NB4 (cell line): ENCODE results near the gene SHB.

ENCODE experiments used
- DNase-seq: peaks from one replicate; pipeline ENCODE4 v3.0.0; 2010; ENCODE audit warnings: low read depth
- H3K4me3 ChIP-seq: one replicate; pipeline ENCODE4 v1.5.1; 2011; ENCODE audit warnings: mild to moderate bottlenecking, low read depth, low read length, moderate library complexity
- MYC ChIP-seq: IDR thresholded peaks from 2 replicates; pipeline ENCODE4 v1.6.1; 2011; ENCODE audit warnings: low read depth, low read length
- POLR2A ChIP-seq: IDR thresholded peaks from 2 replicates; pipeline ENCODE4 v1.6.1; 2011; ENCODE audit warnings: mild to moderate bottlenecking; ENCODE audit not compliant: insufficient read length; ENCODE audit errors: extremely low read depth
- TF ChIP-seq, protein P1 (sequence below): IDR thresholded peaks from 2 replicates; pipeline ENCODE4 v1.6.1; 2011; ENCODE audit warnings: low read depth, low read length
- TF ChIP-seq, protein P2 (sequence below): IDR thresholded peaks from one replicate; pipeline ENCODE4 v1.5.1; 2012; ENCODE audit warnings: low read depth, low read length

SHB gene

DNA sequence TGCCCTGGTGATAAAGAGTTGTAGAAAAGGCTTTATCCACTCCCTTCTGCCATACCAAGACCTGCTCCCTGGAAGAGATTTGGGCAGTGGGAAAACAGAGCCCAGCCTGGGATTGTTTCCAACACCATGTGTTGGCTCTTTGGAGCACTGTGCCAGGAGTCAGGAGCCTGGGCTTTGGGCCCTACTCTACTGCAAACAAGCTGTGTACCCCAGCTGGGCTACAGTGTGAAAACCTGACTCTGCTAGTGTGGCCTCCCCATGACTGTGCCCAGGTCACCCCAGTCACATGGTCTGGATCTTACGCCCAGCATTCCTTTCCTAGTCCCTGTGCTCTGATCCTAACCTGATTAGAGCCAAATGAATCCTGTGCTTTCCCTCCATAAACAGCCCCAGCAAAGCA is 39.3 kb upstream of the SHB start:
- no peak for DNase-seq
- no peak overlapping the region for H3K4me3 ChIP-seq
- TF ChIP-seq, protein P1, sequence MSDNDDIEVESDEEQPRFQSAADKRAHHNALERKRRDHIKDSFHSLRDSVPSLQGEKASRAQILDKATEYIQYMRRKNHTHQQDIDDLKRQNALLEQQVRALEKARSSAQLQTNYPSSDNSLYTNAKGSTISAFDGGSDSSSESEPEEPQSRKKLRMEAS: no peak

DNA sequence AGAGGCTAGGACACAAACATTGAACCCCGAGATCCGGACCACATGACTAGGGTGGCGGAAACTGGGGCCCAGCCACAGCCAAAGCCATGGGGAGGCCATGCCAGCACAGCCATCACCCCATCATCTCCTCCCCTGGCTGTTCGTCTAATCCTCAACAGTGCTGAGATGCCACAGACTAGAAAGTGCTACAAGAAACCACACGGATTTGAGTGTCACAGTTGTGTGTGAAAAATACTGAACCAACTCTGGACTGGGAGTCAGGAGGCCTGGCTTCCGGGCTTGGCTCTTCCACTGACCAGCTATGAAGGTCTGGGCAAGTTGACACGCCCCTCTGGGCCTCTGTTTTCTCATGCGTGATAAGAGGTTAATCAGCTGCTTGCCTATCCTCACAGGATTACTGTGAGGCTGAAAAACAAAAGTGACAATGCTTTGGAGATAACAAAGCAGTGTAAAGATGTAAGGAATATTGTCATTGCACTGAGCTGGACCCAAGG is 38.8 kb upstream of the SHB start:
- no peak overlapping the region for H3K4me3 ChIP-seq
- TF ChIP-seq, protein P1: no peak
- TF ChIP-seq, protein P2, sequence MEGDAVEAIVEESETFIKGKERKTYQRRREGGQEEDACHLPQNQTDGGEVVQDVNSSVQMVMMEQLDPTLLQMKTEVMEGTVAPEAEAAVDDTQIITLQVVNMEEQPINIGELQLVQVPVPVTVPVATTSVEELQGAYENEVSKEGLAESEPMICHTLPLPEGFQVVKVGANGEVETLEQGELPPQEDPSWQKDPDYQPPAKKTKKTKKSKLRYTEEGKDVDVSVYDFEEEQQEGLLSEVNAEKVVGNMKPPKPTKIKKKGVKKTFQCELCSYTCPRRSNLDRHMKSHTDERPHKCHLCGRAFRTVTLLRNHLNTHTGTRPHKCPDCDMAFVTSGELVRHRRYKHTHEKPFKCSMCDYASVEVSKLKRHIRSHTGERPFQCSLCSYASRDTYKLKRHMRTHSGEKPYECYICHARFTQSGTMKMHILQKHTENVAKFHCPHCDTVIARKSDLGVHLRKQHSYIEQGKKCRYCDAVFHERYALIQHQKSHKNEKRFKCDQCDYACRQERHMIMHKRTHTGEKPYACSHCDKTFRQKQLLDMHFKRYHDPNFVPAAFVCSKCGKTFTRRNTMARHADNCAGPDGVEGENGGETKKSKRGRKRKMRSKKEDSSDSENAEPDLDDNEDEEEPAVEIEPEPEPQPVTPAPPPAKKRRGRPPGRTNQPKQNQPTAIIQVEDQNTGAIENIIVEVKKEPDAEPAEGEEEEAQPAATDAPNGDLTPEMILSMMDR: no peak
- TF ChIP-seq MYC: no peak
- no peak for TF ChIP-seq POLR2A
- no peak for DNase-seq

DNA sequence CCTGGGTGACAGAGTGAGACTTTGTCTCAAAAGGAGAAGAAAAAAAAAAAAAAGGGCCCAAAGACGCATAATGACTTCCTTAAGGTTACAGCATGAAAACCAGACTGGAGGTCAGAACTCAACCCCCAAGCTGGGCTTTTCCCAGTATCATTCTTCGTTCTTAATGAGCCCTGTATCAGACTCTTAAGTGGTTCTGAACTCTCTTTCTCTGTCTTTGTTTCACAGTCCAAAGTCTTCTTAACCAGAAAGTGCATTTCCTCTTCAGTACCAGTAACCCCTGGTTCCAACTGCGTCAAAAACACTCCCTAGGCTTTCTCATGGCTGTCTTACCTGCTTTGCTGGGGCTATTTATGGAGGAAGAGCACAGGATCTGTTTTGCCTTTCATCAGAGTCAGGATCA is 38.4 kb upstream of the SHB start:
- no peak for DNase-seq
- H3K4me3 ChIP-seq: no peak overlapping the region
- TF ChIP-seq, protein P2: no peak
- TF ChIP-seq, protein P1: no peak
- TF ChIP-seq POLR2A: no peak
- no peak for TF ChIP-seq MYC

DNA sequence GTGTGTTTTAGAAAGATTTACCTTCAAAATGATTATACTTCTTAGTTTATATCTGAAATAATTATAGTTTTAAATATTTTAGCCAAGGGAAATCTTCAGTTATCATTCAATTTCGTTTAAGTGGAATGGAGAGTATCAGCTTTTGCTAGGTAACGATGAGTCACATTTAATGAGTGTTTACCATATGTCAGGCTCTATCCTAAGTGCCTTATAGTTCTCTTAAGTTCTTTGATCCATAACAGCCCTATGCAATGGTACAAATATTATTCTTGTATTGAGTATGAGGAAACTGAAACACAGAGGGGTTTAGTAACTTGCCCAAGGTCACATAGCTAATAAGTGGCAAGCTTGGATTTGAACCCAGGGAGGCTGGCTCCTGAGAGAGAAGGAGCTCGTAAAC is 37.5 kb upstream of the SHB start:
- TF ChIP-seq, protein P2: no peak
- TF ChIP-seq MYC (no peak), POLR2A (no peak)
- TF ChIP-seq, protein P1: no peak
- H3K4me3 ChIP-seq: no peak overlapping the region
- no peak for DNase-seq

DNA sequence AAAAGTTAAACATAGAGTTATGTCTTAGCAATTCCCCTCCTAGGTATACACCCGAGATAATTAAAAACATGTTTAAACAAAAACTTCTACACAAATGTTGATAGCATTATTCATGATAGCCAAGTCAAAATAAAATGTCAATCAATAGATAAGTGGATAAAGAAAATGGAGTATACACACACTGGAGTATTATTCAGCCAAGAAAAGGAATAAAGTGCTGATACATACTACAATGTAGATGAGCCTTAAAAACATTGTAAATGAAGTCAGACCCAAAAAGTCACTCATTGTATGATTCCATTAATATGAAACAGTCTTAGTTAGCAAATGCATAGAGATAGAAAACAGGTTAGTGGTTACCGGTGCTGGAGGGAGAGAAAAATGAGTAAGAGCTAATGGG is 34.3 kb upstream of the SHB start:
- H3K4me3 ChIP-seq: no peak overlapping the region
- DNase-seq: no peak
- TF ChIP-seq POLR2A: no peak
- no peak for TF ChIP-seq MYC
- TF ChIP-seq, protein P1: no peak
- TF ChIP-seq, protein P2: no peak

DNA sequence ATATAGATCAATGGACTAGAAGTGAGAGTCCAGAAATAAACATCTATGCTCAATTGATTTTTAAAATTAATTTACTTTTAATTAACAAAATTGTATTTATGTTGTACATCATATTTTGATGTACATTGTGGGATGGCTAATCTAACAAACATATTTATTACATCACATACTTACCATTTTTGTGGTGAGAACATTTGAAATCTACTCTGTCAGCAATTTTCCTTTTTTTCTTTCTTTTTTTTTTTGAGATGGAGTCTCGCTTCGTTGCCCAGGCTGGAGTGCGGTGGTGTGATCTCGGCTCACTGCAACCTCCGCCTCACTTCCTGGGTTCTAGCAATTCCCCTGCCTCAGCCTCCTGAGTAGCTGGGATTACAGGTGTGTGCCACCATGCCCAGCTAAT is 32.4 kb upstream of the SHB start:
- DNase-seq: no peak
- no peak overlapping the region for H3K4me3 ChIP-seq
- TF ChIP-seq POLR2A (no peak), MYC (no peak)
- TF ChIP-seq, protein P1: no peak
